ENCODE results near the gene ULBP1. TPM values are rescaled to one million over a fixed set of nuclear protein-coding genes. Genes with fewer than 3 reads are reported as not detected.
"Not testable (repeated sequence)": the region's sequence is repeated elsewhere in the genome, so short reads cannot be mapped to it uniquely, and the experiment has no call there.

ULBP1 gene
- polyA plus RNA-seq, 1 donor from 2014 or later = not detected

DNA sequence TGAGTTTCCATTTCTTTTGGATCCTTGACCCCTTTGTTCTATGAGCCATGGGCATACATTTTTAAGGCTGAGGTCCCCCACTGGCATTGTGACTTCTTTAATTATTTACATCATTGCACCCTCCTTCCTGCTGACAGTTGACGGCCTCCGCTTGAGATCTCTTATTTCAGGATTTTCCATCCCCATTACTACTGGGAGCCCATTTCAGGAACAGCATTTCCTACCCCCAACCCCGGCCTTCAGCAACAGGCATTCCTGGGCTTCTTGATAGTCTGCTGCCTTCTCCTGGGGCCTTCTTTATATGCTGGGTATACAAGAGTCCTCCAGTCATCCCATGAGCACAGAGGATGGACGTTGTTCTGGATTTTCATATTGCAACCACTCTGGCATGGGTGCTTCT, 3.8 kb downstream of the ULBP1 start:
- Mint-ChIP-seq H3K27ac (peak overlapping the region in 1 of 3 donors; percentile 25), H3K4me3 (peak overlapping the region in 2 of 4 donors; percentile 43 to 74), H3K27me3 (peaks cover 65% of the 10 kb centered on the region), H3K36me3 (no peaks in the 10 kb centered on the region), H3K4me1 (peaks cover 11 to 12% (median 11%) of the 10 kb centered on the region in 3 donors), H3K9me3 (peaks cover 0 to 3% (median 0%) of the 10 kb centered on the region in 3 donors)

- peaks cover 9 to 12% (median 11%) of the 10 kb centered on the region in 3 donors for H3K4me1 Mint-ChIP-seq
Observed at GRCh38 chr6:149967999-149968398, 4.3 kb downstream of the ULBP1 start.

DNA sequence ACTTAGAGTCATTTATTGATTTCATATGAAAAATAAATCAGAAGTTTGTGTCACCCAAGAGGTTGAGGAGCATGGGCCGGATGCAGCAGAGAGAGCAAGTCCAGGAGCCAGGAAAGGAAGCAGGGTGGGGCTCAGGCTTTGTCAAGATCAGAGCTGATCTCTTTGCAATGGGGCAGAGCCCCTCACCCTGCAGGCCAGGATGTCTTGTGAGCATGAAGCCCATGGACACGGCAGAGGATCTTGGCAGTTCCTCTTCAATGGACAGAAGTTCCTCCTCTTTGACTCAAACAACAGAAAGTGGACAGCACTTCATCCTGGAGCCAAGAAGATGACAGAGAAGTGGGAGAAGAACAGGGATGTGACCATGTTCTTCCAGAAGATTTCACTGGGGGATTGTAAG, 5.2 kb downstream of the ULBP1 start:
- peaks cover 7 to 11% (median 9%) of the 10 kb centered on the region in 3 donors for H3K4me1 Mint-ChIP-seq
- H3K36me3 Mint-ChIP-seq, H3K9me3 Mint-ChIP-seq, H3K4me3 Mint-ChIP-seq, H3K27ac Mint-ChIP-seq: not testable (repeated sequence)
- H3K27me3 Mint-ChIP-seq = peaks cover 59% of the 10 kb centered on the region

More at GRCh38 chr6:149967999-149968398, 4.3 kb downstream of the ULBP1 start:
- H3K9me3 Mint-ChIP-seq, H3K36me3 Mint-ChIP-seq: not testable (repeated sequence)
- Mint-ChIP-seq H3K27me3 (peaks cover 65% of the 10 kb centered on the region), H3K27ac (peak overlapping the region in 1 of 3 donors; percentile 25), H3K4me3 (peak overlapping the region in 1 of 4 donors; percentile 74)

- H3K9me3 Mint-ChIP-seq = peaks cover 0 to 3% (median 0%) of the 10 kb centered on the region in 3 donors
- H3K27me3 Mint-ChIP-seq = peaks cover 56% of the 10 kb centered on the region
- H3K27ac Mint-ChIP-seq = no peak overlapping the region
- no peak overlapping the region for H3K4me3 Mint-ChIP-seq
- no peaks in the 10 kb centered on the region for H3K36me3 Mint-ChIP-seq
- peaks cover 4 to 7% (median 6%) of the 10 kb centered on the region in 3 donors for H3K4me1 Mint-ChIP-seq
Observed at GRCh38 chr6:149969635-149970034, 5.9 kb downstream of the ULBP1 start.

- not testable (repeated sequence) for H3K4me3 Mint-ChIP-seq, H3K27ac Mint-ChIP-seq, H3K4me1 Mint-ChIP-seq, H3K36me3 Mint-ChIP-seq, H3K9me3 Mint-ChIP-seq
- H3K27me3 Mint-ChIP-seq = peaks cover 43% of the 10 kb centered on the region
Observed at GRCh38 chr6:149974394-149974793, 10.7 kb downstream of the ULBP1 start.

GRCh38 chr6:149974825-149975224, 11.1 kb downstream of the ULBP1 start:
- H3K4me3 Mint-ChIP-seq = no peak overlapping the region
- peaks cover 38% of the 10 kb centered on the region for H3K27me3 Mint-ChIP-seq
- H3K36me3 Mint-ChIP-seq = peaks cover 2% of the 10 kb centered on the region
- H3K9me3 Mint-ChIP-seq = peaks cover 0 to 4% (median 0%) of the 10 kb centered on the region in 3 donors
- no peak overlapping the region for H3K27ac Mint-ChIP-seq
- H3K4me1 Mint-ChIP-seq = peaks cover 0 to 2% (median 0%) of the 10 kb centered on the region in 3 donors

- Mint-ChIP-seq H3K9me3 (peaks cover 0 to 4% (median 0%) of the 10 kb centered on the region in 3 donors), H3K27ac (no peak overlapping the region), H3K4me1 (peaks cover 0 to 2% (median 0%) of the 10 kb centered on the region in 3 donors), H3K4me3 (no peak overlapping the region), H3K36me3 (peaks cover 2% of the 10 kb centered on the region), H3K27me3 (peaks cover 33% of the 10 kb centered on the region)
Observed at GRCh38 chr6:149975400-149975799, 11.7 kb downstream of the ULBP1 start.

- H3K4me3 Mint-ChIP-seq = no peak overlapping the region
- H3K9me3 Mint-ChIP-seq = peaks cover 0 to 1% (median 0%) of the 10 kb centered on the region in 3 donors
- H3K36me3 Mint-ChIP-seq = peaks cover 2% of the 10 kb centered on the region
- H3K27ac Mint-ChIP-seq = no peak overlapping the region
- H3K4me1 Mint-ChIP-seq = peaks cover 0 to 4% (median 2%) of the 10 kb centered on the region in 3 donors
- peaks cover 33% of the 10 kb centered on the region for H3K27me3 Mint-ChIP-seq
Observed at GRCh38 chr6:149977221-149977620, 13.5 kb downstream of the ULBP1 start.

GRCh38 chr6:149978610-149979009, 14.9 kb downstream of the ULBP1 start:
- peaks cover 3% of the 10 kb centered on the region for H3K36me3 Mint-ChIP-seq
- H3K27me3 Mint-ChIP-seq = peaks cover 37% of the 10 kb centered on the region
- peaks cover 0 to 4% (median 2%) of the 10 kb centered on the region in 3 donors for H3K4me1 Mint-ChIP-seq
- H3K27ac Mint-ChIP-seq = peak overlapping the region in 1 of 3 donors; percentile 33
- no peak overlapping the region for H3K4me3 Mint-ChIP-seq
- H3K9me3 Mint-ChIP-seq = peaks cover 0 to 1% (median 0%) of the 10 kb centered on the region in 3 donors

GRCh38 chr6:149979293-149979692, 15.6 kb downstream of the ULBP1 start:
- peaks cover 0 to 1% (median 0%) of the 10 kb centered on the region in 3 donors for H3K9me3 Mint-ChIP-seq

GRCh38 chr6:149983145-149983544, 19.4 kb downstream of the ULBP1 start:
- H3K27ac Mint-ChIP-seq = no peak overlapping the region
- peaks cover 0 to 4% (median 0%) of the 10 kb centered on the region in 3 donors for H3K4me1 Mint-ChIP-seq
- H3K36me3 Mint-ChIP-seq = peaks cover 2% of the 10 kb centered on the region
- peaks cover 59% of the 10 kb centered on the region for H3K27me3 Mint-ChIP-seq
- H3K9me3 Mint-ChIP-seq = peaks cover 0 to 2% (median 0%) of the 10 kb centered on the region in 3 donors
- peak overlapping the region in 1 of 4 donors; percentile 5 for H3K4me3 Mint-ChIP-seq

More at GRCh38 chr6:149979293-149979692, 15.6 kb downstream of the ULBP1 start:
- Mint-ChIP-seq H3K27me3 (peaks cover 35% of the 10 kb centered on the region), H3K4me1 (peaks cover 0 to 4% (median under 1%) of the 10 kb centered on the region in 3 donors), H3K36me3 (peaks cover 3% of the 10 kb centered on the region), H3K4me3 (no peak overlapping the region), H3K27ac (no peak overlapping the region)

- Mint-ChIP-seq H3K27me3 (peaks cover 65% of the 10 kb centered on the region), H3K27ac (peak overlapping the region in 1 of 3 donors; percentile 51), H3K9me3 (peaks cover 0 to 11% (median 2%) of the 10 kb centered on the region in 3 donors), H3K36me3 (peaks cover 2% of the 10 kb centered on the region), H3K4me1 (peaks cover 2 to 8% (median 5%) of the 10 kb centered on the region in 3 donors), H3K4me3 (no peak overlapping the region)
Observed at GRCh38 chr6:149984773-149985172, 21.0 kb downstream of the ULBP1 start.

DNA sequence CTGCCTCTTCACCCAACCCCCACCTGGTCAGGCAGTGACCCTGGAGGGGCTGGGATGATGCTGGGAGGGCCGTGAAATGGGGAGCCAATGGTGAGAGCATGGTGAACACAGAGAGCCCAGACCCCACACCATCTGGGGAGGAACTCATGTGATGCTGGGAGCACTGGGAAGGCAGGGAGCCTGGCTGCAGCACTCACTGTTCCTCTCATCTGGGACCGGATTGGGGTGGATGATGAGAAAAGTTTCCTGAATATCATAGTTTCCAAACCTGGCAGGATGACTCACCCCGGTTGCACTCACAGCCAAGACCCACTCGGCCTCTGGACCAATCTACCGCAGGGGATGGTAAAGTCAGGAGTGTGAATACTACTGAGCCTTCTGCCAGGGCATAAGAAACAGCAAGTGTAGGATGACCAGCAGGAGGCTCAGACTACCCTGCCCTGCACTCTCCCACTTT, 21.8 kb downstream of the ULBP1 start:
- Mint-ChIP-seq H3K9me3 (peaks cover 0 to 13% (median 2%) of the 10 kb centered on the region in 3 donors), H3K4me3 (no peak overlapping the region), H3K36me3 (peaks cover 2% of the 10 kb centered on the region), H3K27ac (peak overlapping the region in 2 of 3 donors; percentile 51 to 53), H3K4me1 (peaks cover 5 to 13% (median 11%) of the 10 kb centered on the region in 3 donors), H3K27me3 (peaks cover 72% of the 10 kb centered on the region)

- Mint-ChIP-seq H3K4me1 (peaks cover 11 to 21% (median 21%) of the 10 kb centered on the region in 3 donors), H3K36me3 (peaks cover 2% of the 10 kb centered on the region), H3K27me3 (peaks cover 75% of the 10 kb centered on the region), H3K9me3 (peaks cover 0 to 13% (median 2%) of the 10 kb centered on the region in 3 donors), H3K27ac (no peak overlapping the region), H3K4me3 (no peak overlapping the region)
Observed at GRCh38 chr6:149987602-149988107, 23.9 kb downstream of the ULBP1 start.

DNA sequence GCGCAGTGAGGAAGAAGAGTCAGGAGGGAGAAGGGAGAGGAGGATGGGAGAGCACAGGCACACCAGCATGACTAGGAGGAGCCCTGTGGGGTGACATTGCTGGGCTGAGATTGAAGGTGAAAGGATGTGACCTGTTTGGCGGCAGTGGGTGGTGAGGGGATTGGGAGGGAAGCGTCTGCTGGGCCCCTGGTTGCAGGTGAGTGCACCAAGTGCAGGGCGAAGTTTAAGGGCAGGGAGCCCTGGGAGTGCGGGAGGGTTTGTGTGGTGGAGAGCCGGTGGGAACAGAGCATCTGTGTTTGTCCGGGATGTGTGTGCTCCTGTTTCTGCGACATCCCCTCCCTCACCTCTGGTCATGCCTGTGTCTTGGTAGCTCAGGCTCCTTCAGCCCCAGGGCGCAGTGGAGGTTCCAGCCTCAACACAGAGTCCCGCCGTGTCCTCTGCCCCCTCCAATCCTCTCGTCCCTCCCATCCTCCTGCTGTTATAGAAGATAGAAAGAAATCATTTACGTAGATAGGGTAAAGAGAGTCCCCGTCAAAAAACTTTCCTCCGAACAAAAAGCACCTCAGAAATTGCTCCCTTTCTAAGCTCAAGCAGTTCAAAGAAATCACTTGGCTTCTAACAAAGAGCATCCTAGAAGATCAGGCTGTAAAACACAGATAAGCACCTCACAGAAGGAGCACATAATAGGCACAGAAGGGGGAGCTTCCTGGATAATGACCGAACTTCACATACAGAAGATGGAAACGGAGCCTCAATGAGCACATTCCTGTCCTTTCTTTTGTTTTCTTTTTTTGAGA, 25.0 kb downstream of the ULBP1 start:
- Mint-ChIP-seq H3K4me1 (peaks cover 11 to 21% (median 21%) of the 10 kb centered on the region in 3 donors), H3K36me3 (no peaks in the 10 kb centered on the region), H3K9me3 (peaks cover 0 to 13% (median 2%) of the 10 kb centered on the region in 3 donors), H3K27ac (peak overlapping the region in 1 of 3 donors; percentile 53), H3K4me3 (peak overlapping the region in 3 of 4 donors; percentile 15 to 72 (median 54)), H3K27me3 (peaks cover 67% of the 10 kb centered on the region)
